GM18909 (cell line): Measurements from ENCODE around the gene EBF4.
"Not testable (repeated sequence)": the region's sequence is repeated elsewhere in the genome, so short reads cannot be mapped to it uniquely, and the experiment has no call there.

ENCODE experiments used
- ATAC-seq: cut with Tn5 transposase; IDR thresholded peaks from one replicate; pipeline ENCODE4 v1.9.1; 2021; ENCODE audit warnings: mild to moderate bottlenecking; ENCODE audit not compliant: unreplicated experiment, poor library complexity

EBF4 gene

DNA sequence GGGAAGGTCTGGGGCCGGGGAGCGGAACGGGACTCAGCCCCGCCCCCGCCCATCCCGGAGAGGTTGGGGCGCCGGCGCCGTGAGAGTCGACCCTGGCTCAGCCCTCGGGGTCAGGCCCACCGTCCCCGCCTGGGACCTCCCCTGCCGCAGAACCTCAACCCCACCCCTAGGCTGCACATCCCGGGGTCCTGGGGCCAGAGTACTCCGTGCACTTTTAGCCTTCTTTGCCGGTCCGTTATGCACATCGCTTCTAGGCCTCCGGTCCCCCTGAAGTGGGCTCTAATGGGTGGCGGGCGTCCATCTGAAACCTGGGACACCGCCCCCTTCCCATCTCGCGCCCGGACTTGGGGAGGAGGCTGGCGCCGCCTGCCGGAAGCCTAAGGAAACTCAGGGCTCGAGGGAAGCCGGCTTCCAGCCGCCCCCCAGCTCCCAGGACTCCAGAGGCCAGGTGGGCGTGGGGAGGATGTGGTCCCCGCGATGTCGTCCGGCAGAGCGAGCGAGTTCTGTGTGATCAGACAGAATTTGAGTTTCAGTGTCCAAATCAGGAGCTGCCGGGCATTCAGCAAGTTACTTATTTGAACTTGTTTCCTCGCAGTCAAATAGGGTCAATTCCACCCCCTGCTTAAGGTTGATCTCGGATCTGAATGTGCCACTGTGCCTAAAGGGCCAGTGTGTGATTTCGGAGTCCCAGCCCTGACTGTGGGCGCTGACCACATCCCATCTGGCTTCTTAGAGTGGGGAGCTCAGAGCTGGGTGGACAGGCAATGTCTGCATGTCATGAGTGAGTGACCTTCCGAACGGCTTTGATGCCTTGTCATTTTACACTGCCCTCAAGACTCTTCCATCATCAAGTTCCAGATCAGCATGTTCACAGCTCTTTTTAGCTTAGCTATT is 60.2 kb downstream of the EBF4 start:
- no peak for ATAC-seq

DNA sequence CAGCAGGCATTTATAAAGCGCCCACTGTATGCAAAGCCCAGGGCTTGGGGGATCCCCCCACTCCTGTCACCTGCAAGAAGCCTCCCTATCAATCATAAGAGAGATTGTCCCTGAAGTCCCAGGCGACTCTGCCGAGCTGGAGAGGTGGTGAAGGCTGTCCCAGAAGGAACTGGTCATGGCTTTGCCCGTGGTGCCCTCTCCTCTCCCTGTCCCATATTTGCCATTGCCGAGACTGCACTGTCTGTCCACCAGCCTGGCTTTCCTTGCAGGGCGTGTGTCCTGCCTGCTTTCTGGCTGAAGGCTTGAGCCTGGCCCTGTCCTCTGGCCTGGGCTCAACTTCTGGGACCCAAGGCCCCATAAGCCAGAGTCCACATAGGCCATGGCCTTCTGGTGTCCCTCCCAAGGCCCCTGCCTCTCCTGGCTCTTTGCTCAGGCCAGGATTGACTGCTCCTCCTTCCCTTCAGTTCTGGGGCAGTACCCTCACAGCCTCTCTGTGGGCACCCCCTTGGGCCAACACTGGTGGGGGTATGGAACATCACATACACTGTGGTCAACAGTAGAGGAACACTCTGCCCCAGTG is 61.0 kb downstream of the EBF4 start:
- ATAC-seq, result no peak

GRCh38 chr20:2754424-2754823 is 61.8 kb downstream of the EBF4 start:
- no peak for ATAC-seq

DNA sequence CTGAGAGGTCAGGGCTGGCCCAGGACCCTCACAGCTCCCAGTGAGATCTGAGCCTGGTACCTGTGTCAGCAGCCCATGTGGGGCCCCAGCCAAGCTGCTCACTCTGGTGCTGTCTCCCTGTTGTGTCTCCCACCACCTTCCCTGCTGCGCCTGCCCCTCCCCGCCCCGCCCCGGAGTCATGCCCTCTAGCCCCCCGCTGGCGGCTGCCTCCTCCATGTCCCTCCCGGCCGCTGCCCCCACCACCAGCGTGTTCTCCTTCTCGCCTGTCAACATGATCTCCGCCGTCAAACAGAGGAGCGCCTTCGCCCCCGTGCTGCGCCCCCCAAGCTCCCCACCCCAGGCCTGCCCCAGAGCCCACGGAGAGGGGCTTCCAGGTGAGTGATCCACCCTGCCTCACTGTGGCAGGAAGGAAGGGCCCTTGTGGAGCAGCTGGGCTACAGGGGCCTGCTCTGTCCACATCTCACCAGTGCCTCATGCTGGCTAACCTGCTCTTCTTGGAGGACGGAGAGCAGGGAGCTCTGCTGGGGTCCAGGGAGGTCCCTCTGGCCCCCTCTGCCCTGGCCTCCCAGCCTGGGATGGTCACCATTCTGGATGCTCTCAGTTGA is 63.0 kb downstream of the EBF4 start:
- ATAC-seq, result no peak

- ATAC-seq, result no peak
Observed at GRCh38 chr20:2756056-2756611, 63.6 kb downstream of the EBF4 start.

- no peak for ATAC-seq
Observed at GRCh38 chr20:2757001-2757400, 64.4 kb downstream of the EBF4 start.

DNA sequence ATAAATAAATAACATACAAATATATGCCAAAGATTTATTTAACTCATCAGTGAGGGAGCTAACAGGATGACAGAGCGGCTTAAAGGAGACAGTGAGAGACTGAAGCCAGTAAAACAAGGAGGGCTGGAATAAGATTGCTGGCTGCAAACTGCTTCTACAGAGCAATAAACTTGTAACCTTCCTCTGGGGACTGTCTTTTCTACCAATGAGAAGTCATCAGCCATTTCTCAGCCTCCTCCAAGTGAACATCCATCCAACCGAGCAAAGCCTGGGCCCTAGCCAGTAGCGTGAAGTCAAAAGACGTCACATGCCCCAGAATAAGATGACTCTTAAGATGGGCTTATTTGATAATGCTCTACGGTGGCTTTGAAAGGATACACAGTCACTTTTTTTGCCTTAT is 65.4 kb downstream of the EBF4 start:
- no peak for ATAC-seq

GRCh38 chr20:2759143-2759542 is 66.6 kb downstream of the EBF4 start:
- ATAC-seq, result no peak

- no peak for ATAC-seq
Observed at GRCh38 chr20:2759603-2760296, 67.2 kb downstream of the EBF4 start.

DNA sequence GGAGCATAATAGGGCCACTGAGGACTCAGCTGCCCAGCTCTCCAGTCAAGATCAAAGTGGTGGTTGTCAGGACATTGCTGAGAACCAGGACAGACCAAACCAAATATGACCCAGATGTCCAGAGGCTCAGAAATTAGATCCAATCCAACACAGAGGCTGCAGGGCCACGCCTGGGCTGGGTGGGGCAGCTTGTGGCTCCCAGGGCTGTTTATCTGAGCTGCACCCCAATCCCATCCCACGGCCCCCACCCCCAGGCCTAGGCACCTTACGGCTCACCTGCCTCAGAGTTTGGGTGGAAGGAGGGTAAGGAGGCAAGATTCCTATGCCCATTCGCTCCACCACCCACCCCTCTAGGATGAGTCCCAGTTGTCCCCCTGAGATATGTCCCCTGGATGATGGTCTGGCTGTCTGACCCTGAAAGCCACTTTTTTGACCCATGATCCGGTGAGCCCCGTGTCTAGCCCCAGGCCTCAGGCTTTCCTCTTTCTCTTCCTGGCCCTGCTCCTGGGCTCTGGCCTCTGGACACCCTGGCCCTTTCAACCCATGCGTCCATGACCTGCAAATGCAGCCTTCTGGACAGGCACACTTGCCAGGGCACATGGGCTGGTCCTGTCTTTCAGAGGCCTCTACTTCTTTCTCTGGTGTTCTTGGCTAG is 67.8 kb downstream of the EBF4 start:
- ATAC-seq, result no peak

DNA sequence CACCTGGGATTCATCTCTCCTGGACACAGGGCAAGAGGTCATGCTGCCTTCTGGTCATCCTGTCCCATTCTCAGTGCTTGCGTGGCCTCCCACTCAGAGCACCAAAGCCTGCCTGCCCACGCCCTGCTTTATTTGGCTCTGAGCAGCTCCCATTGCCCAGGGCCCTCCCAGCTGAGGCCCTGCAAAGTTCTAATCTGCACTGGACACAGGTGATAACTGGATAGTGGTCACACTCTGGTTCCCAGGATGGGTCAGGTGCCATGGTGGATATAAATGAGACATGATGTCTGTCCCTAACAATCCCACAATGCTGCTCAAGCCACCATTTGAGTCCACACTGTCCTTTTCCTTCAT is 68.3 kb downstream of the EBF4 start:
- ATAC-seq, result no peak

- no peak for ATAC-seq
Observed at GRCh38 chr20:2761885-2762284, 69.3 kb downstream of the EBF4 start.

- no peak for ATAC-seq
Observed at GRCh38 chr20:2762578-2763131, 70.1 kb downstream of the EBF4 start.

DNA sequence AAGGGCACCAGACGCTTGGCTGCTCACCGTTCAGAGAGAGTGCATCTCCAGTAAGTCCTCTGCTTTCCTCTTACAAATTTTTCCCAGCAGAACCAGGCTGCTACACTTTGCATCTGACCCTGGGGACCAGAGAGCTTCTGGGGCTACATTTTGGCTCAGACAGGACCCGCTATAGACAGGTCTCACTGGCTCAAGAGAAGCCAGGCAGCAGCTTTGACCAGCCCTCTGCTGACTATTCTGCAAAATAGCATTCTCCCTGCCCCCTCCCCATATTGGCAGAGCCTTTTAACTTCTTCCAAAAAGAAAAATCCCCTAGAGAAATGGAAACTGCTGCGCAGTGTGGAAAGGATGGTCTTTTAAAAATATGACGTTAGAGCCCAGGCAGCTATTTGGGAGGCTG is 70.6 kb downstream of the EBF4 start:
- no peak for ATAC-seq

GRCh38 chr20:2767768-2768631 is 75.4 kb downstream of the EBF4 start:
- no peak for ATAC-seq

- no peak for ATAC-seq
Observed at GRCh38 chr20:2768632-2769015, 76.0 kb downstream of the EBF4 start.

- not testable (repeated sequence) for ATAC-seq
Observed at GRCh38 chr20:2770091-2770490, 77.5 kb downstream of the EBF4 start.

DNA sequence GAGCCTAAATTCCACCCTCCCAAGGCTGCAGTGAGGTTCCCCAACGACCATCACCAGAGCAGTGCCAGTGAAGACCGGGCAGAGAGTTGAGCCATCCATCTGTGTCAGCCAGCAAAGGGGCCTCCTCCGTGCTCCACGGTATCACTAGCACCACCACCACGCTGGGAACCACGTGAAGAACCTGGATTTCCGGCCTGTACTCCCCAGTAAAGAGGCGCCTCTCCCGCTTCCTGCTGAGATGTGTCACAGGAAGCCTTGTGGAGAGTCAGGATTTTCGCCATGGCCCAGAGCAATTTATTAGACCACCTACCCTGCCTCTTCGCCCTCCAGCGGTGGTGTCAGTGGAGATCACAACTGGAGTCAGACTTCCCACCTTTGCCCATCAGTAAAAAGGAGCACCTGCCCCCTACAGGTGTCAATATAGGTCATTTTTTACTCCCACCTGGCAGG is 79.1 kb downstream of the EBF4 start:
- no peak for ATAC-seq

- no peak for ATAC-seq
Observed at GRCh38 chr20:2773812-2774211, 81.2 kb downstream of the EBF4 start.
